ENCODE results near the gene CLSTN1. TPM values are rescaled to one million over a fixed set of nuclear protein-coding genes. Genes with fewer than 3 reads are reported as not detected.

The CLSTN1 gene
- total and polyA plus RNA-seq, 2 of the 8 experiments (the other 6 are each of a cell fraction or from before 2014, with no cell fraction given), result 34.2 to 97.4 TPM

DNA sequence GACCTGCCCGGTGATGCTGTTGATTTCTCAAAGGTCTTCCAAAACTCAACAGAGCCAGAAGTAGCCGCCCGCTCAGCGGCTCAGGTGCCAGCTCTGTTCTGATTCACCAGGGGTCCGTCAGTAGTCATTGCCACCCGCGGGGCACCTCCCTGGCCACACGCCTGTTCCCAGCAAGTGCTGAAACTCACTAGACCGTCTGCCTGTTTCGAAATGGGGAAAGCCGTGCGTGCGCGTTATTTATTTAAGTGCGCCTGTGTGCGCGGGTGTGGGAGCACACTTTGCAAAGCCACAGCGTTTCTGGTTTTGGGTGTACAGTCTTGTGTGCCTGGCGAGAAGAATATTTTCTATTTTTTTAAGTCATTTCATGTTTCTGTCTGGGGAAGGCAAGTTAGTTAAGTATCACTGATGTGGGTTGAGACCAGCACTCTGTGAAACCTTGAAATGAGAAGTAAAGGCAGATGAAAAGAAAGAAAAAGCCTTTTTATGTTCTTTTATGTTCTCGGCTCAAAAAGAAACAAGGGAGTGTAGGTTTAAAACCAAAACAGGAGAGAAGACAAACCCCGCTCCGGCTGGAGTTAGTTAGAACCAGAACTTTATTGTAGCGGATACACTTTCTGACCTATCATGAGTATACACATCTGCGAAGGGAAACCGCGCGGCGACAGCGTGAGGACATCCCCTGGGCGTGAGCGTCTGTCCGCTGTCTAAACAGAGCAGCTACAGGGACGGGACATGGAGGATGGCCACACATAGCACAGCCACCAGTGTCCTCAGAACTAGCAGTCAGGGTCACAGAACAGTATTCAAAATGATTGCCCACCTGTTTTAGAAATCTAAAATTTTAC lies 95.1 kb downstream of the CLSTN1 start:
- Histone ChIP-seq H4K91ac (replicated peaks; ENCODE audit: insufficient read length, low read length) (no peak overlapping the region), H3K4ac (replicated peaks; ENCODE audit: insufficient read length, low read depth, low read length) (no peak overlapping the region), H2BK20ac (ENCODE audit: low read length) (no peak overlapping the region), H3K9ac (replicated peaks in 1 of 4; ENCODE audit: extremely low read depth in 1 of 4, low read depth in 3 of 4, low read length in 3 of 4) (no peak overlapping the region), H2AFZ (ENCODE audit: low read length) (no peak overlapping the region), H3K4me2 (ENCODE audit: insufficient read depth in 1 of 2, low read depth in 2 of 2, low read length in 2 of 2) (no peak overlapping the region), H2BK5ac (ENCODE audit: low read depth, low read length) (no peak overlapping the region), H4K20me1 (replicated peaks in 1 of 2; ENCODE audit: control insufficient read depth in 1 of 2, insufficient read depth in 2 of 2, low read length in 2 of 2) (peaks cover 0 to 9% of the 10 kb centered on the region in 2 experiments), H4K8ac (ENCODE audit: extremely low read depth, insufficient read depth, low read length) (peak overlapping the region; percentile 35; the same call in 1 of the 2 replicates), H3K27me3 (replicated peaks in 1 of 4; ENCODE audit: control insufficient read depth in 3 of 4, extremely low read depth in 1 of 4, insufficient read depth in 3 of 4, low read length in 3 of 4) (no peaks in the 10 kb centered on the region), H3K4me3 (ENCODE audit: extremely low read depth in 1 of 4, insufficient read depth in 2 of 4, low read depth in 3 of 4, low read length in 4 of 4) (no peak overlapping the region), H3K23me2 (ENCODE audit: low read depth, low read length) (no peaks in the 10 kb centered on the region), H3K56ac (replicated peaks; ENCODE audit: insufficient read length, low read depth, low read length) (no peak overlapping the region), H3K79me2 (ENCODE audit: control insufficient read depth in 1 of 2, insufficient read depth in 2 of 2, low read length in 2 of 2) (no peaks in the 10 kb centered on the region), H3K14ac (ENCODE audit: insufficient read length) (no peak overlapping the region), H3K36me3 (ENCODE audit: control insufficient read depth in 2 of 4, insufficient read depth in 4 of 4, low read length in 3 of 4) (peaks cover 16 to 53% (median 40%) of the 10 kb centered on the region in 4 experiments; a peak in 7 of 8 replicates), H3K18ac (ENCODE audit: extremely low read depth, low read length) (no peak overlapping the region), H4K5ac (ENCODE audit: insufficient read length, low read depth, low read length) (no peak overlapping the region), H3K4me1 (replicated peaks in 1 of 4; ENCODE audit: control insufficient read depth in 3 of 4, insufficient read depth in 4 of 4, low read length in 3 of 4) (peaks cover 0 to 3% (median 0%) of the 10 kb centered on the region in 4 experiments; a peak in 2 of 7 replicates), H3K9me3 (ENCODE audit: insufficient read depth in 2 of 2, low read depth in 1 of 2, low read length in 1 of 2) (peaks cover 0 to 4% of the 10 kb centered on the region in 2 experiments; a peak in 2 of 4 replicates), H3K27ac (ENCODE audit: low read depth, low read length) (no peak overlapping the region), H3K79me1 (ENCODE audit: low read depth, low read length) (no peaks in the 10 kb centered on the region), H2BK120ac (replicated peaks; ENCODE audit: low read depth, low read length) (no peak overlapping the region), H2BK12ac (ENCODE audit: low read depth, low read length) (no peak overlapping the region), H2AK5ac (ENCODE audit: low read depth, low read length) (no peak overlapping the region), H3K23ac (ENCODE audit: insufficient read length) (no peak overlapping the region), H2BK15ac (ENCODE audit: low read length) (no peak overlapping the region)
- ChIA-PET CTCF (ENCODE audit: partially characterized antibody) (interaction anchor here (0.7 to 3.3 kb wide), 4 partner anchors 7 to 37 kb away, joined by 3 to 18 read pairs (median 3); no protein-coding TSS in a partner anchor), POLR2A (ENCODE audit: partially characterized antibody) (interaction anchor here (2.0 kb wide), 1 partner anchor 11 kb away, joined by 4 read pairs; no protein-coding TSS in a partner anchor)
- peak; percentile 38; the same call in 1 of the 2 replicates for TF ChIP-seq POLR2AphosphoS5 (IDR thresholded peaks at IDR 0.05; ENCODE audit: low read depth, low read length)
- TF ChIP-seq SP2 (IDR thresholded peaks at IDR 0.05; ENCODE audit: low read length), result no peak
- FAIRE-seq (no peak), DNase-seq (ENCODE audit: low read depth in 1 of 2, low spot score in 2 of 2) (no peak)
- WGBS, 2 experiments (ENCODE audit: extremely low coverage in 1 of 2, insufficient coverage in 1 of 2, insufficient read length in 1 of 2, insufficient replicate concordance in 2 of 2, low coverage in 1 of 2, low lambda C conversion rate in 2 of 2, missing lambda C conversion rate in 1 of 2), result 94% methylated on average over 33 of the region's 33 CpGs; no CpG with 5 or more reads in 1 of the 2 experiments

Measured in H1 (cell line).